Right cardiac atrium (tissue), 5 donors: ENCODE measurements around the gene PNPLA4. TPM values are rescaled to one million over a fixed set of nuclear protein-coding genes. Genes with fewer than 3 reads are reported as not detected.

Experiments used
- ATAC-seq, 2 donors: fragments of 200-7000 bp; cut with Tn5 transposase; one replicate each; pipeline versions ENCODE4 v1.8.0 to v1.9.1; 2020; ENCODE audit warnings: moderate library complexity in 2 of 2, mild to moderate bottlenecking in 1 of 2
- DNase-seq, 3 donors: peaks; one replicate each; pipeline ENCODE4 v3.0.0-alpha.2; 2020
- H3K27ac ChIP-seq: one replicate; pipeline ENCODE4 v1.5.1; 2013; ENCODE audit warnings: mild to moderate bottlenecking, low read length, control low read depth, moderate library complexity
- H3K27me3 ChIP-seq: one replicate; pipeline ENCODE4 v1.6.1; 2013; ENCODE audit not compliant: control insufficient read depth, insufficient read depth
- H3K4me1 ChIP-seq: one replicate; pipeline ENCODE4 v1.6.1; 2013; ENCODE audit warnings: low read length; ENCODE audit not compliant: control insufficient read depth, insufficient read depth
- H3K4me3 ChIP-seq: one replicate; pipeline ENCODE4 v1.5.1; 2013; ENCODE audit warnings: low read length, control low read depth
- H3K9me3 ChIP-seq: one replicate; pipeline ENCODE4 v1.6.1; 2013; ENCODE audit warnings: low read length; ENCODE audit not compliant: control insufficient read depth
- WGBS: extraction: QIAGEN DNeasy Blood & Tissue Kit; methylation state at CpG from one replicate; pipeline ENCODE4 v1.1.7; 2013; 5-methylcytosine and 5-hydroxymethylcytosine counted together
- intact Hi-C, 4 donors: fragments of 100-400 bp; cut with DNase I; formaldehyde crosslinking; loops; one replicate each; pipeline versions ENCODE4 v1.11.0 to v1.14.0; 2022 to 2023
- polyA plus RNA-seq: library from polyadenylated mRNA; stranded (reverse); fragments of 200-250 nt; gene quantifications from one replicate; pipeline ENCODE4 v1.2.3, GENCODE V29; 2013
- total RNA-seq, 4 donors: library from RNA; stranded (reverse); fragmentation: NEBNext Ultra II Directional; extraction: Animal tissue kit (Norgen Biotek cat#: 25700); gene quantifications; one replicate each; pipeline ENCODE4 v1.2.1, GENCODE V29; 2021
- donor health status: healthy with polysubstance abuse.
- donor health status: DM: no; HTN: yes; CAD: no.
- donor health status: DM: no; HTN: no; CAD: no.
- donor health status: DM: no; HTN: yes; CAD: no; lungs with severe emphysema.
- donor health status: DM: yes; HTN: yes; CAD: no.

Gene PNPLA4
- total and polyA plus RNA-seq, 5 donors, result 30.1 to 42.1 (median 41.4) TPM

DNA sequence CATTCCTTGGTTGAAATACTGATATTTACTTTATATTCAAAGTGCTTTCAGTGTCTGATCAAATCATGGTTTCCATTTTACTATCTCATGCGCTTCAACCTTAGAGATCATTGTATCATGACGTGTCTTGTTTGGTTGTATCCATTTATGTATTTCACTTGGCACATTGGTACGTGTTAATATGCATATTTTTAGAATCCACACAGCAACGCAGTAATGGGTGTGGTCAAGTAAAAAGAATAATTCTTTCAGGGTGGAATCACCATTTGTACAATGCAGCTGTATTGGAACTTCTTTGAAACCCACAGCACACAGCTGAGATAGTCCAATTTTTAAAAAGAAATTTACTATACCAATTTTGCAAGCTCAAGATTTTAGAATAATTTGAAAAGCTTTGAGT is 55.2 kb downstream of the PNPLA4 start:
- DNase-seq, result no peak
- Histone ChIP-seq H3K27ac (no peak overlapping the region), H3K27me3 (no peaks in the 10 kb centered on the region), H3K4me3 (no peak overlapping the region), H3K4me1 (no peaks in the 10 kb centered on the region), H3K9me3 (no peaks in the 10 kb centered on the region)
- WGBS, result 53% methylated on average over 4 of the region's 4 CpGs
- intact Hi-C loops, result no loop called here
- ATAC-seq, result no peak

DNA sequence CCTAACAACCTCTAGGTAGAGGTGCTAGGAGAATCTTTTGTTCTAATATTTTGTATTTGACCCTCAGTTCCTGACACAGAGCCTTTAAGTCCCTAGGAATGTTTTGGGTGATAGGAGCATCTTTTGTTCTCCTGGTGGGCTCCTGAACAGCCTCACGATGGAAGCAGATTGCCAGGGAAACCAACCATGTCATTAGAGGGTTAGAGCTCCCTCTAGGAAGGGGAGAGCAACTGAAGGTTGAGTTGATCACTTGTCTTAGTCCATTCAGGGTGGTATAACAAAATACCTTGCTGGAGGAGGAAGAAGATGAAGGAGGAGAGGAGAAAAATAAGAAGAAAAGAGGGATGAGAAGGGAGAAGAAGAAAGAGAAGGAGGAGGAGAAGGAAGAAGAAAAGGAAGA is 75.0 kb downstream of the PNPLA4 start:
- DNase-seq (no peak), ATAC-seq (no peak)
- Histone ChIP-seq H3K27ac (no peak overlapping the region), H3K4me1 (no peaks in the 10 kb centered on the region), H3K4me3 (no peak overlapping the region), H3K9me3 (no peaks in the 10 kb centered on the region), H3K27me3 (no peaks in the 10 kb centered on the region)
- 19% methylated on average over 1 of the region's 1 CpG for WGBS
- intact Hi-C loops, result no loop called here

Other genes with a start within 250 kb of the PNPLA4 start
- not detected for gene VCX, start 84.2 kb downstream of the PNPLA4 start, total RNA-seq
- gene VCX, start 84.2 kb downstream of the PNPLA4 start, polyA plus RNA-seq, result not detected
- not detected for gene VCX2, start 243.9 kb upstream of the PNPLA4 start, total RNA-seq
- not detected for gene VCX2, start 243.9 kb upstream of the PNPLA4 start, polyA plus RNA-seq